Muscle of leg (tissue), 11 donors: Measurements from ENCODE around the gene RNPS1. TPM values are rescaled to one million over a fixed set of nuclear protein-coding genes. Genes with fewer than 3 reads are reported as not detected.

Experiments
- DNase-seq: peaks from one replicate; pipeline ENCODE4 v3.0.0; 2013
- H3K27ac ChIP-seq: one replicate; pipeline ENCODE4 v1.5.1; 2013; ENCODE audit warnings: mild to moderate bottlenecking, low read length, control low read depth
- H3K27me3 ChIP-seq: one replicate; pipeline ENCODE4 v1.6.1; 2013; ENCODE audit warnings: low read length; ENCODE audit not compliant: control insufficient read depth, insufficient read depth
- H3K36me3 ChIP-seq: one replicate; pipeline ENCODE4 v1.6.1; 2013; ENCODE audit warnings: low read length; ENCODE audit not compliant: control insufficient read depth, insufficient read depth
- H3K4me1 ChIP-seq: one replicate; pipeline ENCODE4 v1.6.1; 2013; ENCODE audit warnings: low read length; ENCODE audit not compliant: control insufficient read depth, insufficient read depth
- H3K4me3 ChIP-seq: one replicate; pipeline ENCODE4 v1.5.1; 2013; ENCODE audit warnings: low read length, control low read depth
- H3K9me3 ChIP-seq: replicated peaks from 2 replicates; pipeline ENCODE4 v1.6.1; 2013; ENCODE audit warnings: low read depth, low read length; ENCODE audit not compliant: control insufficient read depth
- WGBS: methylation state at CpG from one replicate; pipeline ENCODE4 v1.1.5; 2013; ENCODE audit warnings: missing lambda C conversion rate; ENCODE audit not compliant: insufficient coverage; 5-methylcytosine and 5-hydroxymethylcytosine counted together
- polyA plus RNA-seq, 8 donors: library from polyadenylated mRNA; unstranded; fragments of 120-200 nt; gene quantifications; one replicate each; pipeline versions ENCODE4 v1.2.1 to v1.2.3, GENCODE V29; 2013; ENCODE audit warnings: inconsistent platforms in 1 of 8, low replicate concordance in 1 of 8; ENCODE audit not compliant: insufficient read length in 8 of 8, insufficient read depth in 1 of 8
- total RNA-seq: library from RNA; stranded (reverse); fragments of 120-200 nt; gene quantifications from one replicate; pipeline ENCODE4 v1.2.4, GENCODE V29; 2013

RNPS1 gene
- total and polyA plus RNA-seq, 9 donors: 80.7 to 198 (median 185) TPM

- no peak for DNase-seq
- peaks cover 22% of the 10 kb centered on the region for H3K4me1 ChIP-seq
- peaks cover 59% of the 10 kb centered on the region for H3K36me3 ChIP-seq
- H3K4me3 ChIP-seq: peak overlapping the region; percentile 10
- no peak overlapping the region for H3K27ac ChIP-seq
- 2% methylated on average over 37 of the region's 40 CpGs for WGBS
- H3K9me3 ChIP-seq: no peaks in the 10 kb centered on the region
- H3K27me3 ChIP-seq: peaks cover 37% of the 10 kb centered on the region
These were observed 30.8 kb downstream of the RNPS1 start for GRCh38 chr16:2237102-2237482.

DNA sequence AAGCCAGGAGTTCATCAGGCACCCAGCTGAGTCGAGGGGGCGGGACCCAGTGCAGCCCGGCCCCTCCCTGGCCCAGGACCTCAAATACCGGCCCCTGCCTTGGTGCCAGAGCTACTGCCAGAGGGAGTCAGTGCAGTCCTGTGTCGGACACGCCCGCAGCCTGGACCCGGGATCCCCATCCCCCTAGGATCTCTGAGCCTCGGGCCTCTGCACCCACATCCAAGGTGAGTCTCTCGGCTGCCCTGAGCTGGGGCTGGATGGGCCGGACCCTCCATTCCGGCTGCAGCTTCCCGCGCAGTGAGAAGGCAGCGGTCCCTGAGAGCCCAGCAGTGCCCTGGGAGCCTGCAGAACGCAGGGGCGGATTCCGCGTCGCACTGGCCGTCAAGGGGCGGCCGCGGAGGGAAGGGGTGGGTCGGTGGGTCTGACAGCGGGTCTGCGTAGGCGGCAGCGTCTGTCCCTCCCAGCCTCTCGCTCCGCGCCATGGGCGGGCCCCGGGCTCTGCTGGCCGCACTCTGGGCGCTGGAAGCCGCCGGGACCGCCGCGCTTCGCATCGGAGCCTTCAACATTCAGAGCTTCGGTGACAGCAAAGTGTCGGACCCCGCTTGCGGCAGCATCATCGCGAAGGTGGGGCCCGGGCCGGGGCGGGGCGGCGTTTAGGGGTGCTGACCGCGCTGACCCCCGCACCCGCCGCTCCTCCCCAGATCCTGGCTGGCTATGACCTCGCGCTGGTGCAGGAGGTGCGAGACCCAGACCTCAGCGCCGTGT lies 31.4 kb downstream of the RNPS1 start, which contains the start of gene DNASE1L2:
Gene DNASE1L2, plus strand, starts transcription at position 108 of the 765 bp plus-strand sequence. Its CDS starts 373 bp downstream, at position 481.
- 4% methylated on average over 63 of the region's 64 CpGs for WGBS
- Histone ChIP-seq H3K4me3 (peak within 1 kb of the TSS; percentile 10), H3K27ac (no peak within 1 kb of the TSS), H3K9me3 (no peaks in the 10 kb centered on the region), H3K4me1 (peaks cover 22% of the 10 kb centered on the region), H3K27me3 (peaks cover 37% of the 10 kb centered on the region), H3K36me3 (peaks cover 64% of the 10 kb centered on the region)
- DNase-seq: peak; percentile 49

- peaks cover 22% of the 10 kb centered on the region for H3K4me1 ChIP-seq
- DNase-seq: no peak
- H3K4me3 ChIP-seq: no peak overlapping the region
- H3K27ac ChIP-seq: no peak overlapping the region
- no peaks in the 10 kb centered on the region for H3K9me3 ChIP-seq
- 82% methylated on average over 15 of the region's 19 CpGs for WGBS
- H3K27me3 ChIP-seq: peaks cover 37% of the 10 kb centered on the region
- H3K36me3 ChIP-seq: peaks cover 63% of the 10 kb centered on the region
These were observed 32.1 kb downstream of the RNPS1 start for GRCh38 chr16:2235695-2236336.

GRCh38 chr16:2235234-2235651 lies 32.7 kb downstream of the RNPS1 start:
- peaks cover 37% of the 10 kb centered on the region for H3K27me3 ChIP-seq
- 91% methylated on average over 28 of the region's 28 CpGs for WGBS
- H3K27ac ChIP-seq: no peak overlapping the region
- H3K36me3 ChIP-seq: peaks cover 64% of the 10 kb centered on the region
- DNase-seq: no peak
- no peaks in the 10 kb centered on the region for H3K9me3 ChIP-seq
- peaks cover 22% of the 10 kb centered on the region for H3K4me1 ChIP-seq
- no peak overlapping the region for H3K4me3 ChIP-seq

DNA sequence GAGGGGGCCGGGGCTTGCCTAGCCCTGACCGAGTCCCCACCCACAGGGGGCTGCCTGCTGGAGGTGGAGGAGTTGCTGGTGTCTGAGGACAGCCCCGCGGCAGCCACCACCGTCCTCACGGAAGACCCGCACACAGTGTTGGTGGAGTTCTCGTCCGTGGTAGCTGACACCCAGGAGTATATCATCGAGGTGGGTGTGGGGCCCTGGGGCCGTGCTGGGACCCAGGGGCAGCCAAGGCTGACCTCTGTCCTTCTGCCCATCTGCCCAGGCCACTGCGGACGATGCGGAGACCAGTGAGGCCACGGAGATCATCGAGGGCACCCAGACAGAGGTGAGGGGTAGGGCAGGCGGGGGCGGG lies 33.1 kb downstream of the RNPS1 start:
- H3K4me3 ChIP-seq: no peak overlapping the region
- H3K27me3 ChIP-seq: peaks cover 37% of the 10 kb centered on the region
- H3K4me1 ChIP-seq: peaks cover 22% of the 10 kb centered on the region
- no peaks in the 10 kb centered on the region for H3K9me3 ChIP-seq
- no peak for DNase-seq
- 91% methylated on average over 17 of the region's 18 CpGs for WGBS
- no peak overlapping the region for H3K27ac ChIP-seq
- peaks cover 67% of the 10 kb centered on the region for H3K36me3 ChIP-seq

DNA sequence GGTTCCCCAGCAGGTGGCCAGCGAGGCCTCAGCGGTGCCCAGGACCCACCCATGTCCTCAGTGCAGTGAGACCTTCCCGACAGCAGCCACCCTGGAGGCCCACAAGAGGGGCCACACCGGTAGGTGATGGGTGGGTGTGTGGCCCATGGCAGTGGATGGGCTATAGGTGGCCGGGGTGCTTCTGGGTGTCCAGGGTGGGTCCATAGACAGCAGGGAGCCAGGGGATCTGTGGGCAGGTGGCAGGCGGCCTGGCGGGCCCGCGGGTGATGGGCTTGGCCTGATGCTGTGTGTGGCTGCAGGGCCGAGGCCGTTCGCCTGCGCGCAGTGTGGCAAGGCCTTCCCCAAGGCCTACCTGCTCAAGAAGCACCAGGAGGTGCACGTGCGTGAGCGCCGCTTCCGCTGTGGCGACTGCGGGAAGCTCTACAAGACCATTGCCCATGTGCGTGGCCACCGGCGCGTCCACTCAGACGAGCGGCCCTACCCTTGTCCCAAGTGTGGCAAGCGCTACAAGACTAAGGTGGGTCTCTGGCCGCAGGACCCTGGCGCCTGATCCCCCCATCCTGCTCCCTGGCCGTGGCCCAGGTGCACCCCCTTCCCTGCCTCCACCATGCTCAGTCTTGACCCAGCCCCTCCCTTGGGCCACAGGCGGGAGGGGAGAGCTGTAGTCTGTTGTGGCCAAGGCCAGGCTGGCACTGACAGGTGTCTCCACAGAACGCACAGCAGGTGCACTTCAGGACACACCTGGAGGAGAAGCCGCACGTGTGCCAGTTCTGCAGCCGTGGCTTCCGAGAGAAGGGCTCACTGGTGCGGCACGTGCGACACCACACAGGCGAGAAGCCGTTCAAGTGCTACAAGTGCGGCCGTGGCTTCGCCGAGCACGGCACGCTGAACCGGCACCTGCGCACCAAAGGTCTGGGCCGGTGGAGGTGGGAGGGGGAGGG lies 33.8 kb downstream of the RNPS1 start:
- WGBS: 94% methylated on average over 35 of the region's 51 CpGs
- Histone ChIP-seq H3K36me3 (peaks cover 68% of the 10 kb centered on the region), H3K4me3 (no peak overlapping the region), H3K27ac (no peak overlapping the region), H3K27me3 (peaks cover 37% of the 10 kb centered on the region), H3K9me3 (no peaks in the 10 kb centered on the region), H3K4me1 (peaks cover 22% of the 10 kb centered on the region)
- DNase-seq: no peak

GRCh38 chr16:2233046-2233775 lies 34.7 kb downstream of the RNPS1 start:
- H3K9me3 ChIP-seq: no peaks in the 10 kb centered on the region
- peaks cover 22% of the 10 kb centered on the region for H3K4me1 ChIP-seq
- no peak overlapping the region for H3K4me3 ChIP-seq
- peaks cover 75% of the 10 kb centered on the region for H3K36me3 ChIP-seq
- H3K27ac ChIP-seq: no peak overlapping the region
- no peak for DNase-seq
- peaks cover 32% of the 10 kb centered on the region for H3K27me3 ChIP-seq
- 94% methylated on average over 26 of the region's 28 CpGs for WGBS

GRCh38 chr16:2232094-2232990 lies 35.6 kb downstream of the RNPS1 start:
- Histone ChIP-seq H3K27me3 (peaks cover 23% of the 10 kb centered on the region), H3K27ac (no peak overlapping the region), H3K36me3 (peaks cover 81% of the 10 kb centered on the region), H3K4me3 (no peak overlapping the region), H3K9me3 (no peaks in the 10 kb centered on the region), H3K4me1 (peaks cover 15% of the 10 kb centered on the region)
- DNase-seq: no peak
- WGBS: 89% methylated on average over 31 of the region's 41 CpGs
